H9 (cell line): ENCODE results near the gene HAT1. TPM values are rescaled to one million over a fixed set of nuclear protein-coding genes. Genes with fewer than 3 reads are reported as not detected.

Experiments
- DNase-seq: peaks from one replicate; pipeline ENCODE4 v3.0.0-alpha.2; 2017
- H2AFZ ChIP-seq: one replicate; pipeline ENCODE4 v1.6.1; 2013; ENCODE audit warnings: mild to moderate bottlenecking, low read length, control low read depth, moderate library complexity
- H2AK5ac ChIP-seq: 2 replicates; pipeline ENCODE4 v1.6.1; 2013; ENCODE audit warnings: low read length, control low read depth, mixed read lengths; ENCODE audit not compliant: insufficient read length
- H2BK120ac ChIP-seq: one replicate; pipeline ENCODE4 v1.6.1; 2013; ENCODE audit warnings: low read depth, mild to moderate bottlenecking, low read length, control low read depth, inconsistent platforms; ENCODE audit not compliant: poor library complexity, severe bottlenecking
- H2BK12ac ChIP-seq: 2 replicates; pipeline ENCODE4 v1.6.1; 2013; ENCODE audit warnings: low read length, control low read depth, mixed read lengths, low read depth; ENCODE audit not compliant: insufficient read length
- H2BK15ac ChIP-seq: 2 replicates; pipeline ENCODE4 v1.6.1; 2013; ENCODE audit warnings: low read depth, low read length, control low read depth
- H2BK20ac ChIP-seq: one replicate; pipeline ENCODE4 v1.6.1; 2013; ENCODE audit warnings: low read depth, mild to moderate bottlenecking, low read length, control low read depth, inconsistent platforms; ENCODE audit not compliant: poor library complexity, severe bottlenecking
- H2BK5ac ChIP-seq: 2 replicates; pipeline ENCODE4 v1.6.1; 2013; ENCODE audit warnings: low read length, control low read depth, mixed read lengths; ENCODE audit not compliant: insufficient read length
- H3K14ac ChIP-seq: 2 replicates; pipeline ENCODE4 v1.6.1; 2013; ENCODE audit warnings: low read length, control low read depth; ENCODE audit not compliant: insufficient read depth
- H3K18ac ChIP-seq: 2 replicates; pipeline ENCODE4 v1.6.1; 2013; ENCODE audit warnings: low read depth, mild to moderate bottlenecking, mixed read lengths, low read length, control low read depth; ENCODE audit not compliant: insufficient read length
- H3K23ac ChIP-seq: 2 replicates; pipeline ENCODE4 v1.6.1; 2013; ENCODE audit warnings: low read length, control low read depth, mixed read lengths, low read depth; ENCODE audit not compliant: insufficient read length
- H3K23me2 ChIP-seq: 2 replicates; pipeline ENCODE4 v1.6.1; 2013; ENCODE audit warnings: low read depth, mild to moderate bottlenecking, mixed read lengths, low read length, control low read depth; ENCODE audit not compliant: insufficient read length, poor library complexity, severe bottlenecking
- H3K27ac ChIP-seq: 2 replicates; pipeline ENCODE4 v1.5.1; 2013; ENCODE audit warnings: low read length, control low read depth, mixed read lengths, low read depth; ENCODE audit not compliant: insufficient read length
- H3K27me3 ChIP-seq: 2 replicates; pipeline ENCODE4 v1.6.1; 2013; ENCODE audit warnings: low read length, control low read depth, inconsistent platforms; ENCODE audit not compliant: insufficient read depth
- H3K4ac ChIP-seq: 2 replicates; pipeline ENCODE4 v1.6.1; 2013; ENCODE audit warnings: low read depth, mild to moderate bottlenecking, control low read depth, inconsistent platforms, low read length, moderate library complexity
- H3K4me1 ChIP-seq: 2 replicates; pipeline ENCODE4 v1.6.1; 2013; ENCODE audit warnings: low read length, control low read depth, inconsistent platforms; ENCODE audit not compliant: insufficient read depth
- H3K4me2 ChIP-seq: 2 replicates; pipeline ENCODE4 v1.6.1; 2013; ENCODE audit warnings: low read length, control low read depth, mixed read lengths; ENCODE audit not compliant: insufficient read length, insufficient read depth
- H3K56ac ChIP-seq: 2 replicates; pipeline ENCODE4 v1.6.1; 2013; ENCODE audit warnings: low read depth, mild to moderate bottlenecking, mixed read lengths, low read length, control low read depth; ENCODE audit not compliant: insufficient read length
- H3K79me1 ChIP-seq: 2 replicates; pipeline ENCODE4 v1.6.1; 2013; ENCODE audit warnings: low read depth, mild to moderate bottlenecking, moderate library complexity, low read length, control low read depth, inconsistent platforms; ENCODE audit not compliant: insufficient read depth, poor library complexity, severe bottlenecking
- H3K79me2 ChIP-seq: 2 replicates; pipeline ENCODE4 v1.6.1; 2013; ENCODE audit warnings: low read length, control low read depth, inconsistent platforms; ENCODE audit not compliant: insufficient read depth
- H3K9ac ChIP-seq: 2 replicates; pipeline ENCODE4 v1.6.1; 2013; ENCODE audit warnings: low read length, control low read depth, mixed read lengths; ENCODE audit not compliant: insufficient read length; ENCODE audit errors: extremely low read depth
- H3K9me3 ChIP-seq: one replicate; pipeline ENCODE4 v1.6.1; 2013; ENCODE audit warnings: low read depth, low read length, inconsistent platforms; ENCODE audit not compliant: control insufficient read depth
- H3T11ph ChIP-seq: one replicate; pipeline ENCODE4 v1.6.1; 2013; ENCODE audit warnings: mild to moderate bottlenecking, low read length, control low read depth, inconsistent platforms
- H4K20me1 ChIP-seq: one replicate; pipeline ENCODE4 v1.6.1; 2013; ENCODE audit not compliant: control insufficient read depth, insufficient read length, insufficient read depth
- H4K5ac ChIP-seq: 2 replicates; pipeline ENCODE4 v1.6.1; 2013; ENCODE audit warnings: low read depth, mild to moderate bottlenecking, mixed read lengths, low read length, control low read depth; ENCODE audit not compliant: insufficient read length
- H4K8ac ChIP-seq: replicated peaks from 2 replicates; pipeline ENCODE4 v1.6.1; 2013; ENCODE audit warnings: low read length, control low read depth, mixed read lengths, low read depth; ENCODE audit not compliant: insufficient read length
- H4K91ac ChIP-seq: 2 replicates; pipeline ENCODE4 v1.6.1; 2013; ENCODE audit warnings: low read depth, mild to moderate bottlenecking, moderate library complexity, mixed read lengths, low read length, control low read depth; ENCODE audit not compliant: insufficient read length
- H3K27ac Mint-ChIP-seq, 3 experiments: 2 replicates in 2 of 3; 3 replicates in 1 of 3; pipeline ENCODE4 v1.8.0; 2020 to 2021; ENCODE audit warnings: mixed read lengths in 3 of 3, mild to moderate bottlenecking in 1 of 3, moderate library complexity in 1 of 3
- H3K27me3 Mint-ChIP-seq: 2 replicates; pipeline ENCODE4 v1.8.0; 2021; ENCODE audit warnings: low read depth, mild to moderate bottlenecking, moderate library complexity, mixed read lengths
- H3K36me3 Mint-ChIP-seq, 3 experiments: 2 replicates in 2 of 3; 3 replicates in 1 of 3; pipeline ENCODE4 v1.8.0; 2020 to 2021; ENCODE audit warnings: low read depth in 3 of 3, mixed read lengths in 3 of 3; ENCODE audit not compliant: insufficient read depth in 1 of 3
- H3K4me1 Mint-ChIP-seq, 2 experiments: 2 replicates each; pipeline ENCODE4 v1.8.0; 2020; ENCODE audit warnings: mixed read lengths in 2 of 2
- H3K4me3 Mint-ChIP-seq, 2 experiments: 2 replicates in 1 of 2; 3 replicates in 1 of 2; pipeline ENCODE4 v1.8.0; 2020 to 2021; ENCODE audit warnings: mild to moderate bottlenecking in 2 of 2, mixed read lengths in 2 of 2, moderate library complexity in 1 of 2
- H3K9me3 Mint-ChIP-seq, 2 experiments: 2 replicates in 1 of 2; 3 replicates in 1 of 2; pipeline ENCODE4 v1.8.0; 2020; ENCODE audit warnings: mild to moderate bottlenecking in 2 of 2, mixed read lengths in 2 of 2, moderate library complexity in 1 of 2
- WGBS: extraction: QIAGEN DNeasy Blood & Tissue Kit; methylation state at CpG from one replicate; pipeline ENCODE4 v1.1.7; 2013; ENCODE audit warnings: missing lambda C conversion rate, low lambda C conversion rate, mixed read lengths; ENCODE audit not compliant: insufficient read length; ENCODE audit errors: extremely low coverage; 5-methylcytosine and 5-hydroxymethylcytosine counted together
- total RNA-seq: library from RNA; stranded (reverse); gene quantifications from 2 replicates; pipeline ENCODE4 v1.2.1, GENCODE V29; 2021
- TF ChIP-seq, protein P1 (sequence below): fragments of 200-600 bp; sonication (generic); conservative IDR thresholded peaks from 3 replicates; pipeline ENCODE4 v1.8.0; 2021; ENCODE audit warnings: antibody characterized with exemption, mild to moderate bottlenecking

HAT1 gene
- total RNA-seq, 1 experiment from 2014 or later: 73.0 TPM

DNA sequence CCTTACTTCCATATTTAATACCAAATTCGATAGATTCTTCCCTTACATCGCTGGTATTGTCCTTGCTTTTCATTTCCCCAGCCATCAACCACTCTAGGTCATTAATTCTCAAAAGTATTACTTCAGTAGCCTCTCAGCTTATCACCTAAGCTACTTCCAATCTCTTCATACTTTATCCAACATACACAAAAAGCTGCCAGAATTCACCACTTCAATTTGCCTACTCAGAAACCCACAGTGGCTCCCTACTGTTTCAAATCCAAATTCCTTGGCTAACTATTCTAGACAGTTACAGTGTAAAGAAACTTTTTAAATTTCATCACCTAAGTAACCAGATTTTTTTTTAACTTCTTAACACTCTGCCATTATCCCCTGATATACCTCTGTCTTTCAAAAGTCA lies 32.9 kb upstream of the HAT1 start:
- Histone ChIP-seq H4K91ac (no peak overlapping the region), H2BK120ac (no peak overlapping the region), H3K27ac (no peak overlapping the region), H2BK12ac (no peak overlapping the region), H3K56ac (no peak overlapping the region), H3K4ac (no peak overlapping the region), H3T11ph (no peak overlapping the region), H2BK15ac (no peak overlapping the region), H4K20me1 (no peaks in the 10 kb centered on the region), H3K23me2 (peaks cover 4% of the 10 kb centered on the region), H2BK5ac (no peak overlapping the region), H2BK20ac (no peak overlapping the region), H3K23ac (no peak overlapping the region), H3K27me3 (no peaks in the 10 kb centered on the region), H3K79me2 (no peaks in the 10 kb centered on the region), H3K79me1 (no peaks in the 10 kb centered on the region), H2AFZ (no peak overlapping the region), H3K14ac (no peak overlapping the region), H4K5ac (no peak overlapping the region), H2AK5ac (no peak overlapping the region), H3K9me3 (no peaks in the 10 kb centered on the region), H4K8ac (no peak overlapping the region), H3K18ac (no peak overlapping the region), H3K4me1 (peaks cover 3% of the 10 kb centered on the region; the same call in 1 of the 2 replicates), H3K4me2 (no peak overlapping the region), H3K9ac (no peak overlapping the region)
- Mint-ChIP-seq H3K9me3 (no peaks in the 10 kb centered on the region; a peak in 1 of 5 replicates), H3K27me3 (no peaks in the 10 kb centered on the region), H3K27ac (no peak overlapping the region), H3K4me1 (peaks cover 8 to 9% of the 10 kb centered on the region in 2 experiments), H3K36me3 (peaks cover 0 to 16% (median 13%) of the 10 kb centered on the region in 3 experiments; a peak in 3 of 7 replicates), H3K4me3 (no peak overlapping the region)
- no peak for DNase-seq
- TF ChIP-seq, protein P1, sequence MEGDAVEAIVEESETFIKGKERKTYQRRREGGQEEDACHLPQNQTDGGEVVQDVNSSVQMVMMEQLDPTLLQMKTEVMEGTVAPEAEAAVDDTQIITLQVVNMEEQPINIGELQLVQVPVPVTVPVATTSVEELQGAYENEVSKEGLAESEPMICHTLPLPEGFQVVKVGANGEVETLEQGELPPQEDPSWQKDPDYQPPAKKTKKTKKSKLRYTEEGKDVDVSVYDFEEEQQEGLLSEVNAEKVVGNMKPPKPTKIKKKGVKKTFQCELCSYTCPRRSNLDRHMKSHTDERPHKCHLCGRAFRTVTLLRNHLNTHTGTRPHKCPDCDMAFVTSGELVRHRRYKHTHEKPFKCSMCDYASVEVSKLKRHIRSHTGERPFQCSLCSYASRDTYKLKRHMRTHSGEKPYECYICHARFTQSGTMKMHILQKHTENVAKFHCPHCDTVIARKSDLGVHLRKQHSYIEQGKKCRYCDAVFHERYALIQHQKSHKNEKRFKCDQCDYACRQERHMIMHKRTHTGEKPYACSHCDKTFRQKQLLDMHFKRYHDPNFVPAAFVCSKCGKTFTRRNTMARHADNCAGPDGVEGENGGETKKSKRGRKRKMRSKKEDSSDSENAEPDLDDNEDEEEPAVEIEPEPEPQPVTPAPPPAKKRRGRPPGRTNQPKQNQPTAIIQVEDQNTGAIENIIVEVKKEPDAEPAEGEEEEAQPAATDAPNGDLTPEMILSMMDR: no peak
- 100% methylated on average over 2 of the region's 2 CpGs for WGBS
